DOHH2 (cell line): ENCODE results near the gene TEX48.

ENCODE experiments used
- H3F3A ChIP-seq: fragments of 200-600 bp; sonication (generic), shearing (Covaris generic); 2 replicates; pipeline ENCODE4 v1.6.0; 2016; ENCODE audit warnings: antibody characterized with exemption, mild to moderate bottlenecking; ENCODE audit not compliant: control insufficient read depth, insufficient read depth
- H3K27ac ChIP-seq: fragments of 200-600 bp; sonication (generic); 2 replicates; pipeline ENCODE4 v1.5.1; 2014; ENCODE audit warnings: low read depth, mild to moderate bottlenecking, low read length, moderate library complexity
- H3K27me3 ChIP-seq: fragments of 200-600 bp; sonication (generic); 2 replicates; pipeline ENCODE4 v1.6.1; 2014; ENCODE audit warnings: mild to moderate bottlenecking, low read length, mixed read lengths; ENCODE audit not compliant: control insufficient read depth
- H3K36me3 ChIP-seq: fragments of 200-600 bp; sonication (generic); 2 replicates; pipeline ENCODE4 v1.6.1; 2014; ENCODE audit warnings: mild to moderate bottlenecking, low read length, moderate library complexity, mixed read lengths; ENCODE audit not compliant: control insufficient read depth
- H3K4me1 ChIP-seq: fragments of 200-600 bp; sonication (generic); 2 replicates; pipeline ENCODE4 v1.6.1; 2014; ENCODE audit warnings: mild to moderate bottlenecking, low read length, mixed read lengths; ENCODE audit not compliant: control insufficient read depth
- H3K4me2 ChIP-seq: fragments of 200-600 bp; sonication (generic); 2 replicates; pipeline ENCODE4 v1.6.0; 2014; ENCODE audit warnings: mild to moderate bottlenecking, low read length, moderate library complexity
- H3K4me3 ChIP-seq: fragments of 200-600 bp; sonication (generic); 2 replicates; pipeline ENCODE4 v1.5.1; 2014; ENCODE audit warnings: mild to moderate bottlenecking, low read length, mixed read lengths
- H3K79me2 ChIP-seq: fragments of 200-600 bp; sonication (generic); 2 replicates; pipeline ENCODE4 v1.6.1; 2014; ENCODE audit warnings: mild to moderate bottlenecking, low read length, mixed read lengths; ENCODE audit not compliant: control insufficient read depth
- H3K9me2 ChIP-seq: fragments of 200-600 bp; sonication (generic); replicated peaks from 2 replicates; pipeline ENCODE4 v1.6.1; 2014; ENCODE audit warnings: mild to moderate bottlenecking, low read length, mixed read lengths; ENCODE audit not compliant: control insufficient read depth
- H3K9me3 ChIP-seq: fragments of 200-600 bp; sonication (generic); 2 replicates; pipeline ENCODE4 v1.6.1; 2014; ENCODE audit warnings: antibody characterized with exemption, low read length, mixed read lengths; ENCODE audit not compliant: control insufficient read depth, insufficient read depth
- H4K20me1 ChIP-seq: fragments of 200-600 bp; sonication (generic); 2 replicates; pipeline ENCODE4 v1.6.0; 2014; ENCODE audit warnings: low read depth, mild to moderate bottlenecking, antibody characterized with exemption, low read length, moderate library complexity; ENCODE audit not compliant: control insufficient read depth, insufficient read depth
- EZH2phosphoT487 ChIP-seq: fragments of 200-600 bp; sonication (generic); IDR thresholded peaks from 2 replicates; pipeline ENCODE4 v1.6.1; 2017; ENCODE audit warnings: borderline replicate concordance, mild to moderate bottlenecking, antibody characterized with exemption, low read length, moderate library complexity, mixed read lengths
- TF ChIP-seq, protein P1 (sequence below): fragments of 200-600 bp; sonication (generic); IDR thresholded peaks from one replicate; pipeline ENCODE4 v1.5.1; 2014; ENCODE audit warnings: antibody characterized with exemption, mild to moderate bottlenecking, low read depth, low read length; ENCODE audit not compliant: poor library complexity, severe bottlenecking

The TEX48 gene

DNA sequence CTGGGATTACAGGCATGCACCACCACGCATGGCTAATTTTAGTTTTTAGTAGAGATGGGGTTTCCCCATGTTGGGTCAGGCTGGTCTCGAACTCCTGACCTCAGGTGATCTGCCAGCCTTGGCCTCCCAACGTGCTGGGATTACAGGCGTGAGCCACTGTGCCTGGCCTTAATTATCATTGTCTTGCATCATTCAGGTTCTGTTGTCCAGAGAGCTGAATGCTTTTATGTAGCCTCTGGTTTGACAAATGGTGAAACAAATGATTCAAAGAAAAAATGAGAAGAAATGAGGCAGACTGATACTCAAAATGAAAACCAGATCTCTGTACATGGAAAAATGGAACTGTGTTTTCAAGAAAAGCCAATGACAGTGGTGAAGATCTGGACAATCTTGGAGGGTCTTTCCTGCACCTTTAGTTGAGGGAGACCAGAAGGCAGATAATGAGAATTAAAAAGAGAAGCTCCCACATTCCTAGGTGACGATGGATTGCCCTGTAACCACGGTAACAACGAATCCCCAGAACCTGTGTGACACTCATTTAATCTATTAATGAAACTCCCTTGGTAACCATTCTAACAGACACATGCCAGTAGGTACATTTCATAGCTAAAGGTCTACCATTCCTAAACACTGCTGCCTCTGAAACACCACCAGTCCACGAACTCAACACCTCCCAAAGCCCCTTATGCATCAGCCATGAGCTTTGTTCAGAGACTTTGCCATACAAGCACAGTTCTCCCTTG lies 1.6 kb downstream of the TEX48 start:
- H3K27me3 ChIP-seq = peaks cover 25% of the 10 kb centered on the region
- TF ChIP-seq, protein P1, sequence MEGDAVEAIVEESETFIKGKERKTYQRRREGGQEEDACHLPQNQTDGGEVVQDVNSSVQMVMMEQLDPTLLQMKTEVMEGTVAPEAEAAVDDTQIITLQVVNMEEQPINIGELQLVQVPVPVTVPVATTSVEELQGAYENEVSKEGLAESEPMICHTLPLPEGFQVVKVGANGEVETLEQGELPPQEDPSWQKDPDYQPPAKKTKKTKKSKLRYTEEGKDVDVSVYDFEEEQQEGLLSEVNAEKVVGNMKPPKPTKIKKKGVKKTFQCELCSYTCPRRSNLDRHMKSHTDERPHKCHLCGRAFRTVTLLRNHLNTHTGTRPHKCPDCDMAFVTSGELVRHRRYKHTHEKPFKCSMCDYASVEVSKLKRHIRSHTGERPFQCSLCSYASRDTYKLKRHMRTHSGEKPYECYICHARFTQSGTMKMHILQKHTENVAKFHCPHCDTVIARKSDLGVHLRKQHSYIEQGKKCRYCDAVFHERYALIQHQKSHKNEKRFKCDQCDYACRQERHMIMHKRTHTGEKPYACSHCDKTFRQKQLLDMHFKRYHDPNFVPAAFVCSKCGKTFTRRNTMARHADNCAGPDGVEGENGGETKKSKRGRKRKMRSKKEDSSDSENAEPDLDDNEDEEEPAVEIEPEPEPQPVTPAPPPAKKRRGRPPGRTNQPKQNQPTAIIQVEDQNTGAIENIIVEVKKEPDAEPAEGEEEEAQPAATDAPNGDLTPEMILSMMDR = no peak
- no peak for TF ChIP-seq EZH2phosphoT487
- H3K9me3 ChIP-seq = no peaks in the 10 kb centered on the region
- H3K79me2 ChIP-seq = no peaks in the 10 kb centered on the region
- H4K20me1 ChIP-seq = no peaks in the 10 kb centered on the region
- no peaks in the 10 kb centered on the region for H3K9me2 ChIP-seq
- no peak overlapping the region for H3K4me2 ChIP-seq
- H3K27ac ChIP-seq = no peak overlapping the region
- H3K36me3 ChIP-seq = no peaks in the 10 kb centered on the region
- no peaks in the 10 kb centered on the region for H3F3A ChIP-seq
- peaks cover 5% of the 10 kb centered on the region for H3K4me1 ChIP-seq
- H3K4me3 ChIP-seq = no peak overlapping the region

DNA sequence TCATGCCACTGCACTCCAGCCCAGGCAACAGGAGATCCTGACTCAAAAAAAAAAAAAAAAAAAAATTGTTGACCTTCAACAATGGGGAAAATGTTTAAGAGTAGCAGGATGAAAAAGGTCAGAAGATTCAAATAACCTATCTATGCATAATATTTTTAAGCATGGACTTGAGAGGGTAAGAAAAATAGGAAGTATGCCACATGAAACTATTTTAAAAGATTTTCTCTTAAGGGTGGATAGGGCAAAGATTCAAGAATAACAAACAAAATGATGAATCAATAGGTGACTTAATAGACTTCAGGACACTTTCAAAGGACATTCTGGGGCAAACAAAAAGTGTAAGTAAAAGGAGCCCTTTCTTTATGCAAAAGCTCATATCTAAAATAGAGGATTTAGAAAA lies 3.2 kb downstream of the TEX48 start:
- H3K9me2 ChIP-seq = no peaks in the 10 kb centered on the region
- H3K36me3 ChIP-seq = no peaks in the 10 kb centered on the region
- H3F3A ChIP-seq = no peaks in the 10 kb centered on the region
- peaks cover 30% of the 10 kb centered on the region for H3K27me3 ChIP-seq
- H3K27ac ChIP-seq = no peak overlapping the region
- TF ChIP-seq EZH2phosphoT487 = no peak
- TF ChIP-seq, protein P1 = no peak
- no peak overlapping the region for H3K4me2 ChIP-seq
- H3K9me3 ChIP-seq = no peaks in the 10 kb centered on the region
- H3K79me2 ChIP-seq = no peaks in the 10 kb centered on the region
- H3K4me3 ChIP-seq = no peak overlapping the region
- H4K20me1 ChIP-seq = no peaks in the 10 kb centered on the region
- H3K4me1 ChIP-seq = peaks cover 5% of the 10 kb centered on the region

DNA sequence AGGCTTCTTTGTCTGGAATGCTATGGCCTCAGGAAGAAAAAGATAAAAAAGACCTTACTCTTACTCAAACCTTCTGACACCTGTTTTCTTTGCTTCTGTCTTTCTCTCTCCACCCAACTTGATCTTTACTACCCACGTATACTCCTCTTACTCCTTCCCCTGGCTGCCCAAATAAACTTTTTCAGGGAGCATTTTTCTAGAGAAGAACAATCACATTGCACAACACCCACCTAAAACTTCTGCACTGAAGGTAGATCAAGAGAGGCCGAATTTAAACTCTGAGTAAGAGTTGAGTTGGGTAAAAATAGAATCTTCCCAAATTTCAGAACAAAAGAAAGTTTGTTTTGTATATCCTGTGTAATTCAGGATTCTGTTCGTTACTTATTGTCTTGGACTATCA lies 3.9 kb downstream of the TEX48 start:
- peaks cover 30% of the 10 kb centered on the region for H3K27me3 ChIP-seq
- H3K4me2 ChIP-seq = no peak overlapping the region
- no peaks in the 10 kb centered on the region for H3K9me2 ChIP-seq
- peaks cover 5% of the 10 kb centered on the region for H3K4me1 ChIP-seq
- no peak overlapping the region for H3K4me3 ChIP-seq
- no peaks in the 10 kb centered on the region for H3K36me3 ChIP-seq
- no peaks in the 10 kb centered on the region for H3K9me3 ChIP-seq
- H3K27ac ChIP-seq = no peak overlapping the region
- H3K79me2 ChIP-seq = no peaks in the 10 kb centered on the region
- no peaks in the 10 kb centered on the region for H3F3A ChIP-seq
- H4K20me1 ChIP-seq = no peaks in the 10 kb centered on the region
- TF ChIP-seq, protein P1 = no peak
- TF ChIP-seq EZH2phosphoT487 = no peak
